GM12891 (cell line): ENCODE data around the gene TRIO.

Source experiments
- PAX5 ChIP-seq: IDR thresholded peaks from 2 replicates; pipeline ENCODE4 v1.6.1; 2011; ENCODE audit warnings: low read length, moderate library complexity, mild to moderate bottlenecking; ENCODE audit not compliant: insufficient read depth, severe bottlenecking
- POLR2A ChIP-seq: IDR thresholded peaks from 2 replicates; pipeline ENCODE4 v1.6.1; 2011; ENCODE audit warnings: low read depth, low read length, control low read depth
- POLR2AphosphoS5 ChIP-seq: IDR thresholded peaks from 2 replicates; pipeline ENCODE4 v1.6.1; 2011; ENCODE audit warnings: low read depth, low read length, control low read depth
- POU2F2 ChIP-seq: IDR thresholded peaks from 2 replicates; pipeline ENCODE4 v1.6.1; 2011; ENCODE audit warnings: low read depth, mild to moderate bottlenecking, control low read depth, low read length, moderate library complexity
- SPI1 ChIP-seq: IDR thresholded peaks from 2 replicates; pipeline ENCODE4 v1.6.1; 2011; ENCODE audit warnings: low read depth, low read length, control low read depth
- TAF1 ChIP-seq: IDR thresholded peaks from 2 replicates; pipeline ENCODE4 v1.6.1; 2011; ENCODE audit warnings: low read depth, low read length, control low read depth

DNA sequence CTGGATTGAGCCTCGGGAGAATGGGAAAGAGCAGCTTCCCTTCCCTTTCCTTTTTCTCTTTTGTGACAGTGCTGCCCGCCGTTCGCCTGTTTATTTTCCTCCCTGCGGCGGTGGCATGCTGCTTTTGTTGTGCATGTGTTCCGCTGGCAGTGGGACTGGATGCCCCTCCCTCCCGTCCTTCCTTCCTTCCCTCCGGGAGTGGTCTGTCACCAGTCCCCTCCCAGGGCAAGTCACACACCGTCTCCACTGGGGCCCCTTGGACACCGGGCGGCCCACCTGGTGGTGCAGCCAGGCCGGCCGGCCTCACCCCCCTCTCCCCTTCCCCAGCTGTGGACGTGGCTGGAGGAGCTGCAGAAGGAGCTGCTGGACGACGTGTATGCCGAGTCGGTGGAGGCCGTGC lies 214.7 kb downstream of the TRIO start:
- TF ChIP-seq POLR2AphosphoS5 (no peak), POLR2A (no peak), TAF1 (no peak), POU2F2 (no peak), SPI1 (no peak), PAX5 (no peak)
